Measurements from ENCODE around the gene SND1. TPM values are rescaled to one million over a fixed set of nuclear protein-coding genes. Genes with fewer than 3 reads are reported as not detected.

The SND1 gene
- total RNA-seq, 1 experiment from 2014 or later: 218 TPM

- no peak overlapping the region for H3K23ac ChIP-seq (ENCODE audit: insufficient read length, low read depth, low read length)
- H3K4me2 ChIP-seq (ENCODE audit: insufficient read depth, insufficient read length, low read length): no peak overlapping the region
- no peaks in the 10 kb centered on the region for H3K27me3 ChIP-seq (ENCODE audit: insufficient read depth, low read length)
- WGBS (ENCODE audit: extremely low coverage, insufficient read length, low lambda C conversion rate): no CpG with 5 or more reads among the region's 2 CpGs
- H2AFZ ChIP-seq (ENCODE audit: low read length): no peak overlapping the region
- H3K4me3 Mint-ChIP-seq: no peak overlapping the region
- no peaks in the 10 kb centered on the region for H4K20me1 ChIP-seq (ENCODE audit: control insufficient read depth, insufficient read depth, insufficient read length)
- no peak overlapping the region for H2BK15ac ChIP-seq (ENCODE audit: low read depth, low read length)
- H3K9me3 ChIP-seq (ENCODE audit: control insufficient read depth, low read depth, low read length): no peaks in the 10 kb centered on the region
- no peak for DNase-seq
- H3K14ac ChIP-seq (ENCODE audit: insufficient read depth, low read length): no peak overlapping the region
- H2BK12ac ChIP-seq (ENCODE audit: insufficient read length, low read depth, low read length): no peak overlapping the region
- H3K9me3 Mint-ChIP-seq: no peaks in the 10 kb centered on the region
- no peak overlapping the region for H3K27ac ChIP-seq (ENCODE audit: insufficient read length, low read depth, low read length)
- H3K4ac ChIP-seq (ENCODE audit: low read depth, low read length): no peak overlapping the region
- no peak overlapping the region for H3K9ac ChIP-seq (ENCODE audit: extremely low read depth, insufficient read length, low read length)
- no peaks in the 10 kb centered on the region for H3K23me2 ChIP-seq (ENCODE audit: insufficient read length, low read depth, low read length, poor library complexity, severe bottlenecking)
- H2BK20ac ChIP-seq (ENCODE audit: low read depth, low read length, poor library complexity, severe bottlenecking): no peak overlapping the region
- H3K36me3 Mint-ChIP-seq (ENCODE audit: insufficient read depth in 1 of 3, low read depth in 3 of 3): peaks cover 0 to 3% (median 0%) of the 10 kb centered on the region in 3 experiments; a peak in 1 of 7 replicates
- no peak overlapping the region for H2BK120ac ChIP-seq (ENCODE audit: low read depth, low read length, poor library complexity, severe bottlenecking)
- no peak overlapping the region for H4K91ac ChIP-seq (ENCODE audit: insufficient read length, low read depth, low read length)
- H3K27ac Mint-ChIP-seq: 0 out of 7 replicates have a peak overlapping the region, but pooled peaks of 1 of the 3 experiments have one; percentile 35
- no peak for TF ChIP-seq CTCF (conservative IDR thresholded peaks at IDR 0.05)
- no peak overlapping the region for H4K5ac ChIP-seq (ENCODE audit: insufficient read length, low read depth, low read length)
- H3K79me1 ChIP-seq (ENCODE audit: insufficient read depth, low read depth, low read length, poor library complexity, severe bottlenecking): peaks cover 6% of the 10 kb centered on the region
- no peaks in the 10 kb centered on the region; the same call in 1 of the 2 replicates for H3K79me2 ChIP-seq (ENCODE audit: insufficient read depth, low read length)
- H3K4me1 ChIP-seq (ENCODE audit: insufficient read depth, low read length): no peaks in the 10 kb centered on the region
- H4K8ac ChIP-seq (replicated peaks; ENCODE audit: insufficient read length, low read depth, low read length): no peak overlapping the region
- H3T11ph ChIP-seq (ENCODE audit: low read length): no peak overlapping the region
- H3K56ac ChIP-seq (ENCODE audit: insufficient read length, low read depth, low read length): no peak overlapping the region
- H2AK5ac ChIP-seq (ENCODE audit: insufficient read length, low read length): no peak overlapping the region
- no peak overlapping the region for H2BK5ac ChIP-seq (ENCODE audit: insufficient read length, low read length)
- H3K4me1 Mint-ChIP-seq: peaks cover 7 to 14% of the 10 kb centered on the region in 2 experiments
- H3K27me3 Mint-ChIP-seq (ENCODE audit: low read depth): no peaks in the 10 kb centered on the region
- no peak overlapping the region for H3K18ac ChIP-seq (ENCODE audit: insufficient read length, low read depth, low read length)
These were observed 228.5 kb downstream of the SND1 start for GRCh38 chr7:127880454-127880853.

Data from H9 (cell line).